Embryonic facial prominence (tissue), 1 donor: ENCODE results near the gene NAB2.
"Not testable (repeated sequence)": the region's sequence is repeated elsewhere in the genome, so short reads cannot be mapped to it uniquely, and the experiment has no call there.

Experiments
- DNase-seq: peaks from one replicate; pipeline ENCODE4 v3.0.0-alpha.2; 2016; ENCODE audit errors: extremely low spot score

NAB2 gene

DNA sequence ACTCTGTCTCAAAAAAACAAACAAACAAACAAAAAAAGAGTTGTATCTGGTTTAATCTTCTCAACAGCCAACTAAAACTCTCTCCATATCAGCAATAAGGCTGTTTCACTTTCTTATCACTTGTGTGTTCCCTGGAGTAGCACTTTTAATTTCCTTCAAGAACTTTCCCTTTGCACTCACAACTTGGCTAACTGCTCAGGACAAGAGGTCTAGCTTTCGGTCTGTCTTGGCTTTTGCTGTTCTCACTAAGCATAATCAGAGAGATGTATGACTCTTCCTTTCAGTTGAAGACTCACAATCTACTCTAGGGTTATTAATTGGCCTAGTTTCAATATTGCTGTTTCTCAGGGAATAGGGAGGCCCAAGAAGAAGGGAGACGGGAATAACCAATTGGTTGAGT is 22.7 kb upstream of the NAB2 start:
- DNase-seq = no peak

DNA sequence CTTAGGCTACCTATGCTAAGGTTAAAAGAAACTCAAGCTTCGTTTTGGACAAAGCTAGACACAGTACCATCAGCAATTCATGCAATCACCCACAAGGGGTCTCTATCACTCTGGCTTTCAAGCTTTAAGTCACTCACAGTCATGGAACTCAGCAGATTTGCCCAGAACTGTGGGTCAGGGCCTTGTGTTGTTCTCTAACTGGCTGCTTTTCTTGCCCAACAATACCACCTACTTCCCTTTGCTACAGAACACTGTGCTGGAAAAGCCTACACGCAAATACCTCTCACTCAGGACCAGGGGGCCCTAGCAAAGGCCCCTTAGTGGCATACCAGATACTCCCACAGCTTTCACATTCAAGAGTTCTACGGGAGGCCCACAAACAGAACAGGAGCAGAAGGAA is 19.4 kb upstream of the NAB2 start:
- DNase-seq = peak; percentile 72

DNA sequence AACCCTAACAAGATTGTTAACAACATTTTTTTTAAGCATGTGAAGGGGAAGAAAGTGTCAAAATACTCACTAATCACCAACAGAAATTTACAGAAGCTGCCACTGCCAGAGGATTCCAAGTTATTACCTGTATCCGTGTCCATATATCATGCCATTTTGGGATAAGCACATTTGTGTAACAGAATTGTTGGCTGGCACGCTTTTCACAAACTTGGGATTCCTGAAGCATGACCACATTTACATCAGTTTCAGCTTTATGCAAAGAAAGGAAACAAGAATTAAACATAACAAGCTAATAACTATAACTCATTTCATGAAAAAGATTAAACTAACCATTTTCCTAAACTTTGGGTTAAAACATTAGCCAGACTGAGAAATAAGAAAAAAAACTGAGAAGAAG is 16.3 kb upstream of the NAB2 start:
- DNase-seq = no peak

DNA sequence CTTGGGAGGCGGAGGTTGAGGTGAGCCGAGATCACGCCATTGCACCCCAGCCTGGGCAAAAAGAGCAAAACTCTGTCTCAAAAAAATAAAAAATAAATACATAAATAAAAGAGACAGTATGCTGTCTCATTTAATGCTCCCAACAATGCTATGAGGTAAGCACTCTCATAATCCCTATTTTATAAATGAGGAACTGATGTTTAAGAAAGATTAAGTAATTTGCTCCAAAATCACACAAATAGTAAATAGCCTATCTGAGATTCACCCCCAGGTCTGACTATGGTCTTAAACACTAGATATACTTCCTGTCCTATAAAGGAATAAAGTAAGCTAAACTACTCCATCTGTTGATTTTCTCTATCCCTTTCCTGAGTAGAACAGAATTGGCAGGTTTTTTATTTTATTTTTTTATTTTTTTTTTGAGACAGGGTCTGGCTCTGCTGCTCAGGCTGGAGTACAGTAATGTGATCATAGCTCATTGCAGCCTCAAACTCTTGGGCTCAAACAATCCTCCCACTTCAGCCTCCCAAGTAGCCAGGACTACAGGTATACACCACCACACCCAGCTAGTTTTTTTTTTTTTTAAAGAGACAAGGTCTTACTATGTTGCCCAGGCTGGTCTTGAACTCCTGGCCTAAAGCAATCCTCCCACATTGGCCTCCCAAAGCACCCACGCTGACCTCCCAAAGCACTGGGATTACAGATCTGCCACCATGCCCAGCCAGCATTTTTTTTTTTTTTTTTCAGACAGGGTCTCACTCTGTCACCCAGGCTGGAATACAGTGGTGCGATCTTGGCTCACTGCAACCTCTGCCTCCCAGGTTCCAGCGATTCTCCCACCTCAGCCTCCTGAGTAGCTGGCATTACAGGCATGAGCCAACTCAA is 15.1 kb upstream of the NAB2 start:
- not testable (repeated sequence) for DNase-seq

DNA sequence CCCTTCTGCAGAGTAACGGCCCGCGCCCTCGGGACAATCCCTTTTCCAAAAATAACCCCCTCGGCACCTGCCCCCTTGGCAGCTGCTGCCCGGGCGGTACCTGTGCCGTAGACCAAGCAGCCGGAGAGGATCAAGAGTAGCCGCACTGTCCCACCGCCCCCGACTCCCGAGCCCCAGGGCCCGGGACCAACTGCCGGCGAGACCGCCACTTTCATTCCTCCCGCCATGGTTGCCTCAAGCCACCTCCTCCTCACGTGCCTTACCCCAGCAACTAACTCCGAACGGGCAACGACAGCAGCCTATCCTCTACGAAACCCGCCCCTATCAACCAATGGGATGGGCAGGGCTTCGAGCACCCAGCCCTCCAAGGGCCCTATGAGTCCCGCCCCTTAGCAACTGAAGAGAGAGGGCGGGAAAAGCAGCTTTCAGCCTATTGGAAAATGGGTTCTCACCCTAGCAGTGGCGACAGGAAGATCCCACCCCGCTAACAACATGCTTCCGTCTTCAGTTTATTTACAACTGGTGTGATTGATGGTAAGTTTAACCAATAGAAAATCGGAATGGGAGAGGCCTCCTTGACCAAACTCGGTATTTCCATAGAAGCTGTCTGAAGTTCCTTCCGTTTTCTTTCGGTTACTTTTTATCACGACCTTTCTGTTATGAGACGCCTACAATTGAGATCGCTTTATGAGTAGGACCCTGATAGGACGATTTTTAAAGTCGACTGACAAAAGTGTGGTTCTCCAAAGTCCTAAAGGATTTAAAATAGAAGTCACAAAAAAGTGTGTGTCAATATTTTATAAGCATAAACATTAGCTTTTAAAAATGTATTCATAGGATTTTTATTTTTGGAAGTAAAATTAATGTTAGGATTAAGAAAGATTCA is 10.2 kb upstream of the NAB2 start, which contains the start of gene NEMP1:
Gene NEMP1 (minus strand): TSS at position 273 of the 886 bp plus-strand sequence. CDS start 46 bp downstream, at position 227.
- DNase-seq = peak; percentile 100

DNA sequence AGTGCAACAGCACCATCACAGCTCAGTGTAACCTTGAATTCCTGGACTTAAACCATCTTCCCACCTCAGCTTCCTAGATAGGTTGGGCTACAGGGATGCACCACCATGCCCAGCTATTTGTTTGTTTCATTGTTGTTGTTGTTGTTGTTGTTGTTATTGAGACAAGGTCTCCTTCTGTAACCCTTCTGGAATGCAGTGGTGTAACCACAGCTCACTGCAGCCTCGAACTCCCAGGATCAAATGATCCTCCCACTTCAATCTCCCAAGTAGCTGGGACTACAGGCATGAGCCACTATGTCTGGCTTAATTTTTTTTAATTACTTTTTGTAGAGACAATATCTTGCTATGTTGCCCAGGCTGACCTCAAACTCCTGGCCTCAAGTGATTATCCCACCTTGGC is 9.1 kb upstream of the NAB2 start:
- DNase-seq = no peak

DNA sequence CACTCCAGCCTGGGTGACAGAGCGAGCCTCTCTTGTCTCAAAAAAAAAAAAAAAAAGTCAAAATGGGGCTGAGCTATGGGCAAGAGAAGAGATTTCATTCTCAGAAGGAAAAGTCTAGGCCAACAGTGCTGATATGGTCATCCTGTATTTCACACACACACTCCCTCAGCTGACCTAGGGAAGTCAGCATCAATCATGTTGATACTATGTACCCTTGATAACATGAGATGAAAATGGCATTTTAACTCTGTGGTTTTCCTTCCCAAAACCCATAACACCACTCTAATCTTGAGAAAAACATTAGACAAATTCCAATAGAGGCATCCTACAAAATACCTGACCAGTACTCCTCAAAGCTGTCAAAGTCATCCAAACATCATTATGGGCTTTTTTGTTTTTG is 8.1 kb upstream of the NAB2 start:
- DNase-seq = no peak

DNA sequence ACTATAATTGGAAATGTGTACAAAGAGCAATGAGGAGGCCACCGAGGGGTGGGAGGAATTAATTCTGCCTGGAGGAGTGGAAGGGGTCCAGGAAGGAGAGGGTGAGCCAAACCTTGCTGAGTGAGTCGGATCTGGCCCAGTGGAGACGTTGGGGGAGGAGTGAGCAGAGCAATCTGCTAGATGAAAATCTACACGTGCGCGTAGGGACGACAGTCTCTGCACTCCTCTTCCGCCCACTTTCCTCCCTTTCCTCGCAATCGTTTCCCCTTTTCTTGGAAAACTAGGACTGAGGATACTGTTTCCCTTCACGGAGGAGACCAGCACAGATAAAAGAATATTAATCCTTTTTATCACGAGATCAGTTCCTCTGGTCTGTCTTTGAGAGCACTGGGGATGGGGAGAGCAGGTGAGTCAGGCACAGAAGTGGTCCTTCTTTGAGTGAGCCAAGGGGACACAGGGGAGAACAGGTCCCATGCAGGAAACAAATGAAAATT is 2.9 kb upstream of the NAB2 start:
- peak; percentile 68 for DNase-seq

DNA sequence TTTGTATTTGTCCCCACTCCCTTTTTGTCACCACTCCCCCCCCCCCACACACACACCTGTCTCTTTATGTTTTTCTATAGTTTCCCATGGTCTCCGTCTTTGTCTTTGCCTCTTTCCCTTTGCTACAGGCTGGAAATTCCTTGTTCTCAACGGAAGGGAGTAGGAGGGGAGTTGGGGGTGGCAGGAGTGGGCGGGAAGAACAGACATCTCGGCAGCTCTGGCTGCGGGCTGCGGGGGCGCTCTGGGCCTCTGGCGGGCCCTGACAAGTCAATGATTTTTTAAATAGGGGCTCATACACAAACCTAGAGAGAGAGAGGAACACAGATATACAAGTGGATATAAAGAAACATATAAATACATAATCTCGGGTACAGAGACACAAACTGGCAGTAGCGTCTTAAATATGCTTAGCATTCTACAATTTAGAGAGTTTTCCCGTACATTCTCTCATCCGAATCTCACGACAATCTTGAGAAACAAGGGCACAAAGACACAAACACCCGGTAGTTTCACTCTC is 2.4 kb upstream of the NAB2 start:
- DNase-seq = peak; percentile 85

DNA sequence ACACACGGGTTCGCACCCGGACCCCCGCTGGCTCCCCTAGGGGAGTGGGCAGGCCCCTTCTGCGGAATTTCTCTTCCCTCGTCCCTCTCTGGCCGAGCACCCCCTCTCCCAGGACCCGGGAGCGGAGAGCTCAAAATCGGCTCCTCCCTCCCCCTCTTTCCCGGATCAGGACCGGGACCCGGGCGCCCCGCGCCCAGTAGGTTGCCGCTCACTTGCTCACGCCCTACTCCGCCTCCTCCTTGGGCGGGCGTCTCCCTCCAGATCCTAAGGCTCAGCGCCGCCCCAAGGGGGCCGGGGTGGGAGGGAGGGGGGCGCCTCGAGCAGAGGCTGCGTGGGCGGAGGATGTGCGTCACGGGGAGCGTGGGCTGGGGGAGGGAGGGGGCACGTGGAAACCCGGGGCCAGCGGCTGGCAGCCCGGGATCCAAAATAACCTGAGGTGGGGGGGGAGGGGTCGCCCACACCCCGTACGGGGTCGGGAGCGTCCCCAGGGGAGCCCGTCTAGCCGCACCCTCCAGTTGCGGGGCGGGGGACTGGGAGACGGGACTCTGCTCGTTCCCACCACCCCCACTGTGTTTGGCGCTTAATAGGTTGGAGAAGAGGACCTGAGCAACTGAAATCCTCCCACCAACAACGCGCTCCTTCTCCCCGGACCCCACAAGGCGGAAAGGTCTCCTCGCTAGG is 1.8 kb upstream of the NAB2 start:
- peak; percentile 89 for DNase-seq

DNA sequence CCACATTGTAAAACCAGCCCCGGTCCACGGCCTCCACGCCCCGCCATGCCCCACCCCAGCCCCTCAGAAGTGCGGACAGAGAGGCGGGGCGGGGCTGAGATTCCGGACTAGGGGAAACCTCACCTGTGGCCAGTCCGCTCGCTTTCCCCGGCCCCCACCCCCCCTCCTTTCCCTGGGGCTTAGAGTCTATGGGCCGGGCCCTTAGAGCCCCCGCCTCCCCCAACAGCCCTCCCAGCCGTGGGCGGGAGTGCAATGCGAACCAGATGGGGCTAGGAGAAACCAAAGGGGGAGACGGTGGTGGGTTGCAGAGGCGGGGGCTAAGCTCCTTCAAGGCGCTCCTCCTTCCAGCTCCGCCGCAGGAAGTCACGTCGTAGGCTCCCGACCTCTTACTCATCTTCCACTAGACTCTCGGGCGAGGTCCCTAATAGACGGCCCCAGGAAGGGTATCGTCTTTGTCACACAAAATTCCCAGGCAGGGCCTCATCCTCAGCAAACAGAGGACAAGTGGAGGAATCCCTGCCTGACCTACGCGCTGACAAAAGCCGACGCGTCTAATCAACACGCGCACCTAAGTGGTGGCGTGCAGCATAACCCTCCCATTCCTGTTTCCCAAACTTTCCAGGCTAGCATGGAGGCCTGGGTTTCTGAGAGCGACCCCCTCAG is 1.1 kb upstream of the NAB2 start:
- DNase-seq = peak; percentile 98

DNA sequence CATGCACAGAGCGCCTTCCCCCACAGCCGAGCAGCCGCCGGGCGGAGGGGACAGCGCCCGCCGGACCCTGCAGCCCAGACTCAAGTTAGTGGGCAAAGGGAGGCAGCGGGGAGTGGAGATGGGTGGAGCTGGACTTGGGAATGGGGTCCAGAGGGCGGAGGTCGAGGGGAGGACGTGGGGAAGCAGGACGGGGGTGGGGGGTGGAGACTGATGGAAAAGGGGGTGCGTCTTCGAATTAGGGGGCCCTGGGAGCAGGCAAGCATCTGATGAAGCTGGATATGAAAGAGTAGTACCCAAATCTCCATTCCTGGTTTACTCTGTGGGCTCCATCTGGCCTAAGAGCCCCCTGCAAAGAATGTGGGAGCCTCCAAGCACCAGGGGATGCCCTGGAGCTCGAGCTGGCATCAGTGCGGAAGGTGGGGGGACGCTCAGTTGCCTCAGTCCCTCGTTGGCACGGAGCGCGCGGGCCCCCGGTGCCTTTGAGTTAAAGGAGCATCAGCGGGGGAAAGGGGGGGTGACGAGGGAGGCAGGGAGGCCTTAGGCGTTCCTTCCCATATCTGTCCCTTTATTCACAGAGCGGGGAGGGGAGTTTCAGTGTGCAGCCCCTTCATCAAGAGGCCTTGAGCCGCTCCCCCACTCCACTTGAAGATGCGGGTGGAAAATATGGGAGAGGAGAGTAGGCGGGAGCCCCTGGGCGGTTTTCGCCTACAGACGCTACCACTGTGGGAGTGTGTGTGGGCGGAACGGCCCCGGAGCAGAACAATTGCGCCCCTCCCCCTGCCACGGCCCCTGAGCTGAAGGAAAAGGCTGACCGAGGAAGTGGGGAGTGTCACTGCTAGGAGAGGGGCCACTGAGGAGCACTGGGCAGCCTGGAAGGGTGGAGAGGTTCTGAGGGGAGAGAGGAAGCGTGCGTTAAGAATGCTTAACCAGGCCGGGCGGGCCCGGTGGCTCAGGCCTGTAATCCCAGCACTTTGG is 644 bp downstream of the NAB2 start:
- peak; percentile 5 for DNase-seq

DNA sequence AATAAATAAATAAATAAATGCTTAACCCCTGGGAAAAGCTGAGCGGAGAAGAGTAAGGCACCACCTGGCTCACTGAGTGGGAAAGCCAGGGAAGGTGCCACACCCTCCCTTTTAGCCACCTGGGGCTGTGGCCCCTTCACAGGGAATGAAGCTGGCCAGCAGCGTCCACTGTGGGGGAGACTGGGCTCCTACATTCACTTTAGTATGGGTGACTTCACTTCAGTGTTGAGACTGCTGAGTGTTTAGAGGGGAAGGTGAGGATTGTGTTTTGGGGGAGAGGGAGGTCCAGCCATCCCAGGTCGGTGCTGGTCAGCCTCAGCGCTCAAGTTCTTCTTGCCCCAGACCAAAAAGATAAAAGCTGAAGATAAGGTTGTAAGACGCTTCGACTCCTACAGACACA is 1.6 kb downstream of the NAB2 start:
- no peak for DNase-seq

DNA sequence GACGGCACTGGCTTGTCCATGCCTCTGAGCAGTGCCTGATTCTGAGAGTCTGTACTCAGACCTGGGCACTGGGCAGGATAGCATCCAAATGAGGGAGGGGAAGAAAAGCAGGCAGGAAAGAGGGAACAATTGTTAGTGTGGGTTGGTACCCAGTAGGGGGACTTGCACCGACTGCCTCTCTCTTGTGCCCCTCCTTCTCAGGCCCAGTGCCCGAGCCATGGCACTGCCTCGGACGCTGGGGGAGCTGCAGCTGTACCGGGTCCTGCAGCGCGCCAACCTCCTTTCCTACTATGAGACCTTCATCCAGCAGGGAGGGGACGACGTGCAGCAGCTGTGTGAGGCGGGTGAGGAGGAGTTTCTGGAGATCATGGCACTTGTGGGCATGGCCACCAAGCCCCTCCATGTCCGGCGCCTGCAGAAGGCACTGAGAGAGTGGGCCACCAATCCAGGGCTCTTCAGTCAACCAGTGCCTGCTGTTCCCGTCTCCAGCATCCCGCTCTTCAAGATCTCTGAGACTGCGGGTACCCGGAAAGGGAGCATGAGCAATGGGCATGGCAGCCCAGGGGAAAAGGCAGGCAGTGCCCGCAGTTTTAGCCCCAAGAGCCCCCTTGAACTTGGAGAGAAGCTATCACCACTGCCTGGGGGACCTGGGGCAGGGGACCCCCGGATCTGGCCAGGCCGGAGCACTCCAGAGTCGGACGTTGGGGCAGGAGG is 2.2 kb downstream of the NAB2 start:
- peak; percentile 60 for DNase-seq

DNA sequence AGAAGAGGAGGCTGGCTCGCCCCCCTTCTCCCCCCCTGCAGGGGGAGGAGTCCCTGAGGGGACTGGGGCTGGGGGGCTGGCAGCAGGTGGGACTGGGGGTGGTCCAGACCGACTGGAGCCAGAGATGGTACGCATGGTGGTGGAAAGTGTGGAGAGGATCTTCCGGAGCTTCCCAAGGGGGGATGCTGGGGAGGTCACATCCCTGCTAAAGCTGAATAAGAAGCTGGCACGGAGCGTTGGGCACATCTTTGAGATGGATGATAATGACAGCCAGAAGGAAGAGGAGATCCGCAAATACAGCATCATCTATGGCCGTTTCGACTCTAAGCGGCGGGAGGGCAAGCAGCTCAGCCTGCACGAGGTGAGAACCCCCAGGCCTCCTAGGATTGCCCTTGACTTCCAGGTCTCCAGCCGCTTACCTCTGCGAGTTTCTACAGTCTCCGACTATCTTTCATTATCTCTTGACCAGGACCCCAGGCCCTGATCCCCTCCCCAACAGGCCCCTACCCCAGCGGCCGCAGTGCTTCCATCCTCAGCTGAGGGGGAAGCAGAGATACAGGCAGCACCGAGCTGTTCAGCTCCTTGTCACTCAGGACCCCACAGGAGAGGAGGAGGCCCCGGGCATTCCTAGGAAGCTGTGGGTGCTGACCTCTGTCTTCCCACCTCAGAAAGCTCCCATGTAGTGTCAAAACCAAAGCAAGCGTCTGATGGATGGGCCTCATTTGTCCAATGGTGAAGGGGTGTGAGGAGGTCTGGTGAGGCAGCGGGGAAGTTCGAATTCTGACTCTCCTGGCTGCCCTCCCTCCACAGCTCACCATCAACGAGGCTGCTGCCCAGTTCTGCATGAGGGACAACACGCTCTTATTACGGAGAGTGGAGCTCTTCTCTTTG is 3.0 kb downstream of the NAB2 start:
- DNase-seq = no peak

DNA sequence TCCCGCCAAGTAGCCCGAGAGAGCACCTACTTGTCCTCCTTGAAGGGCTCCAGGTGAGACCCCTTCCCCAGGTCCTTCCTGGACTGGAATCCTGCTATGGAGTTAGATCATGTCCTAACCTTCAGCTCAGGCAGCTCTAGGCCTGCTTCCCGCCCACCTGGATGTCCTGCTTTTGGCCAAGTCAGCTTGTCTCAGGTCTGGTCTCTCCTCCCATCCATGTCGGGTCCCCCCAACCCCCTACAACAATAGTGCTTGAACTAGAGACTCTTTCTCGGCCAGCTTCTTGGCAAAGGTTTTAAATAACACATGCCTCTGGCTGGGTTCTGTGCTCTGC is 3.6 kb downstream of the NAB2 start:
- no peak for DNase-seq

DNA sequence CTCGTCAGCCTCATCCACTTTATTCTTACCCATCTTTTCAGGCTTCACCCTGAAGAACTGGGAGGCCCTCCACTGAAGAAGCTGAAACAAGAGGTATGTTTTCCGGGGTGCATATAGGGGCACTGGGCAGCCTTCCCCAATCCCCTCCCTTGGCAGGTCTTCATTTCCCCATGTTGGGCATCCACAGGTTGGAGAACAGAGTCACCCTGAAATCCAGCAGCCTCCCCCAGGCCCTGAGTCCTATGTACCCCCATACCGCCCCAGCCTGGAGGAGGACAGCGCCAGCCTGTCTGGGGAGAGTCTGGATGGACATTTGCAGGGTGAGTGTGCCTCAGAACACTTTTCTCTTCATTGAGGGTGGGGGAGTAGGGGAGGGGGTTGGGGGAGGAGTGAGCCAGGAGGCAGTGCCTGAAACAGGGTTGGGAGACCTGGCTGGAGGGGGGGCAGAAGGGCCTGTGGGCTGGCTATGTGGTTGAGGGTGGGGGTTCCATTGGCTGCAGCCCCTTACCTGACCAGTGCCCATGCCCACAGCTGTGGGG is 4.0 kb downstream of the NAB2 start:
- DNase-seq = no peak
